ENCODE measurements around the gene SPEN. TPM values are rescaled to one million over a fixed set of nuclear protein-coding genes. Genes with fewer than 3 reads are reported as not detected.

The SPEN gene
- total and polyA plus RNA-seq, 4 donors: 10.7 to 82.3 (median 36.8) TPM

GRCh38 chr1:15866721-15867201 is 19.3 kb downstream of the SPEN start:
- Histone ChIP-seq H3K9me3 (ENCODE audit: control insufficient read depth in 4 of 4, insufficient read depth in 3 of 4, low read length in 3 of 4) (no peaks in the 10 kb centered on the region), H3K9ac (ENCODE audit: insufficient read depth in 1 of 2, low read length in 2 of 2) (no peak overlapping the region), H3K4me1 (ENCODE audit: control insufficient read depth in 5 of 5, insufficient read depth in 5 of 5, low read length in 5 of 5) (peaks cover 0 to 14% (median 6%) of the 10 kb centered on the region in 5 donors), H3K27me3 (ENCODE audit: control insufficient read depth in 3 of 3, insufficient read depth in 3 of 3, low read length in 2 of 3) (no peaks in the 10 kb centered on the region), H3K27ac (ENCODE audit: low read depth in 1 of 2, low read length in 1 of 2) (no peak overlapping the region), H3K4me3 (no peak overlapping the region), H3K36me3 (ENCODE audit: control insufficient read depth in 4 of 4, insufficient read depth in 4 of 4, low read length in 4 of 4) (no peaks in the 10 kb centered on the region)
- ATAC-seq (ENCODE audit: insufficient read depth, low FRiP score): no peak
- peak in 2 of 3 donors; percentile 95 to 97 for DNase-seq
- WGBS, 2 donors: 74% methylated on average over 3 of the region's 3 CpGs
- TF ChIP-seq CTCF (IDR thresholded peaks at IDR 0.05; ENCODE audit: control extremely low read depth, extremely low read depth): no peak

GRCh38 chr1:15867288-15867687 is 19.8 kb downstream of the SPEN start:
- 87 to 91% methylated on average over 3 of the region's 3 CpGs for WGBS, 2 donors
- TF ChIP-seq CTCF (IDR thresholded peaks at IDR 0.05; ENCODE audit: control extremely low read depth, extremely low read depth): no peak
- Histone ChIP-seq H3K9ac (ENCODE audit: insufficient read depth in 1 of 2, low read length in 2 of 2) (no peak overlapping the region), H3K36me3 (ENCODE audit: control insufficient read depth in 4 of 4, insufficient read depth in 4 of 4, low read length in 4 of 4) (no peaks in the 10 kb centered on the region), H3K27ac (ENCODE audit: low read depth in 1 of 2, low read length in 1 of 2) (no peak overlapping the region), H3K4me1 (ENCODE audit: control insufficient read depth in 5 of 5, insufficient read depth in 5 of 5, low read length in 5 of 5) (peaks cover 0 to 13% (median 6%) of the 10 kb centered on the region in 5 donors), H3K27me3 (ENCODE audit: control insufficient read depth in 3 of 3, insufficient read depth in 3 of 3, low read length in 2 of 3) (no peaks in the 10 kb centered on the region), H3K4me3 (no peak overlapping the region), H3K9me3 (ENCODE audit: control insufficient read depth in 4 of 4, insufficient read depth in 3 of 4, low read length in 3 of 4) (no peaks in the 10 kb centered on the region)
- no peak for ATAC-seq (ENCODE audit: insufficient read depth, low FRiP score)
- DNase-seq: no peak

GRCh38 chr1:15869413-15869812 is 21.9 kb downstream of the SPEN start:
- Histone ChIP-seq H3K27ac (ENCODE audit: low read depth in 1 of 2, low read length in 1 of 2) (no peak overlapping the region), H3K4me1 (ENCODE audit: control insufficient read depth in 5 of 5, insufficient read depth in 5 of 5, low read length in 5 of 5) (peaks cover 2 to 22% (median 9%) of the 10 kb centered on the region in 5 donors), H3K9ac (ENCODE audit: insufficient read depth in 1 of 2, low read length in 2 of 2) (no peak overlapping the region), H3K27me3 (ENCODE audit: control insufficient read depth in 3 of 3, insufficient read depth in 3 of 3, low read length in 2 of 3) (no peaks in the 10 kb centered on the region), H3K9me3 (ENCODE audit: control insufficient read depth in 4 of 4, insufficient read depth in 3 of 4, low read length in 3 of 4) (no peaks in the 10 kb centered on the region), H3K4me3 (no peak overlapping the region), H3K36me3 (ENCODE audit: control insufficient read depth in 4 of 4, insufficient read depth in 4 of 4, low read length in 4 of 4) (peaks cover 0 to 6% (median 3%) of the 10 kb centered on the region in 4 donors)
- ATAC-seq (ENCODE audit: insufficient read depth, low FRiP score) (no peak), DNase-seq (no peak)
- TF ChIP-seq CTCF (IDR thresholded peaks at IDR 0.05; ENCODE audit: control extremely low read depth, extremely low read depth): no peak
- whole genome bisulfite sequencing, 2 donors: 98 to 100% methylated on average over 2 of the region's 2 CpGs

- Histone ChIP-seq H3K4me3 (no peak overlapping the region), H3K9ac (ENCODE audit: insufficient read depth in 1 of 2, low read length in 2 of 2) (no peak overlapping the region), H3K27me3 (ENCODE audit: control insufficient read depth in 3 of 3, insufficient read depth in 3 of 3, low read length in 2 of 3) (no peaks in the 10 kb centered on the region), H3K9me3 (ENCODE audit: control insufficient read depth in 4 of 4, insufficient read depth in 3 of 4, low read length in 3 of 4) (no peaks in the 10 kb centered on the region), H3K36me3 (ENCODE audit: control insufficient read depth in 4 of 4, insufficient read depth in 4 of 4, low read length in 4 of 4) (peaks cover 0 to 6% (median 3%) of the 10 kb centered on the region in 4 donors), H3K27ac (ENCODE audit: low read depth in 1 of 2, low read length in 1 of 2) (no peak overlapping the region), H3K4me1 (ENCODE audit: control insufficient read depth in 5 of 5, insufficient read depth in 5 of 5, low read length in 5 of 5) (peaks cover 2 to 27% (median 10%) of the 10 kb centered on the region in 5 donors)
- ATAC-seq (ENCODE audit: insufficient read depth, low FRiP score) (no peak), DNase-seq (no peak)
- 66 to 76% methylated on average over 1 of the region's 1 CpG for WGBS, 2 donors
- no peak for TF ChIP-seq CTCF (IDR thresholded peaks at IDR 0.05; ENCODE audit: control extremely low read depth, extremely low read depth)
Observed at GRCh38 chr1:15870421-15870820, 22.9 kb downstream of the SPEN start.

Data from lung (tissue), 12 donors.